GM21576 (cell line): ENCODE data around the gene FOXN1.

Source experiments
- ATAC-seq: cut with Tn5 transposase; IDR thresholded peaks from one replicate; pipeline ENCODE4 v1.9.1; 2021; ENCODE audit warnings: mild to moderate bottlenecking, moderate library complexity; ENCODE audit not compliant: unreplicated experiment

FOXN1 gene

GRCh38 chr17:28498652-28499363, 7.3 kb upstream of the FOXN1 start:
- no peak for ATAC-seq

- no peak for ATAC-seq
Observed at GRCh38 chr17:28499364-28499664, 6.8 kb upstream of the FOXN1 start.

GRCh38 chr17:28499684-28500357, 6.3 kb upstream of the FOXN1 start:
- no peak for ATAC-seq

GRCh38 chr17:28500712-28501379, 5.3 kb upstream of the FOXN1 start:
- no peak for ATAC-seq

GRCh38 chr17:28501421-28502284, 4.5 kb upstream of the FOXN1 start:
- no peak for ATAC-seq

GRCh38 chr17:28503420-28503819, 2.7 kb upstream of the FOXN1 start:
- ATAC-seq, result no peak

GRCh38 chr17:28506763-28507487, 777 bp downstream of the FOXN1 start:
- no peak for ATAC-seq

- no peak for ATAC-seq
Observed at GRCh38 chr17:28507567-28508203, 1.5 kb downstream of the FOXN1 start.

GRCh38 chr17:28508211-28508724, 2.1 kb downstream of the FOXN1 start:
- ATAC-seq, result no peak

- ATAC-seq, result no peak
Observed at GRCh38 chr17:28509789-28510188, 3.6 kb downstream of the FOXN1 start.

- ATAC-seq, result no peak
Observed at GRCh38 chr17:28511858-28512461, 5.8 kb downstream of the FOXN1 start.

- no peak for ATAC-seq
Observed at GRCh38 chr17:28513476-28513875, 7.3 kb downstream of the FOXN1 start.

GRCh38 chr17:28514561-28515002, 8.4 kb downstream of the FOXN1 start:
- ATAC-seq, result no peak

GRCh38 chr17:28515518-28515917, 9.4 kb downstream of the FOXN1 start:
- ATAC-seq, result no peak

- ATAC-seq, result no peak
Observed at GRCh38 chr17:28518132-28518531, 12.0 kb downstream of the FOXN1 start.

- ATAC-seq, result no peak
Observed at GRCh38 chr17:28518578-28518977, 12.4 kb downstream of the FOXN1 start.

- no peak for ATAC-seq
Observed at GRCh38 chr17:28519236-28519635, 13.1 kb downstream of the FOXN1 start.

- no peak for ATAC-seq
Observed at GRCh38 chr17:28520687-28521086, 14.5 kb downstream of the FOXN1 start.

- ATAC-seq, result no peak
Observed at GRCh38 chr17:28521311-28522085, 15.3 kb downstream of the FOXN1 start.
